AG04450 (cell line): ENCODE results near the gene NOL4L. TPM values are rescaled to one million over a fixed set of nuclear protein-coding genes. Genes with fewer than 3 reads are reported as not detected.

Experiments used
- CTCF ChIA-PET: fragments of 300-600, 350-600 bp; formaldehyde crosslinking; extraction: SDS; loops from one replicate; lab custom pipeline; 2022; ENCODE audit warnings: antibody characterized with exemption, inconsistent platforms; lab: Charles Lee
- POLR2A ChIA-PET: fragments of 350-600 bp; formaldehyde crosslinking; extraction: SDS; loops from one replicate; lab custom pipeline; 2021; ENCODE audit warnings: antibody characterized with exemption, inconsistent platforms; lab: Yijun Ruan, JAX
- DNase-seq: peaks from one replicate; pipeline ENCODE4 v3.0.0-alpha.2; 2011; ENCODE audit warnings: low read depth, low spot score
- H3K27ac ChIP-seq: one replicate; pipeline ENCODE4 v1.5.1; 2012; ENCODE audit warnings: low read depth, low read length, control low read depth
- H3K27me3 ChIP-seq: one replicate; pipeline ENCODE4 v1.6.0; 2012; ENCODE audit warnings: low read length; ENCODE audit not compliant: control insufficient read depth, insufficient read depth
- H3K4me3 ChIP-seq: 2 replicates; pipeline ENCODE4 v1.5.1; 2011; ENCODE audit warnings: mild to moderate bottlenecking, low read depth, low read length, control low read depth
- H3K9me3 ChIP-seq: 2 replicates; pipeline ENCODE4 v1.5.1; 2012; ENCODE audit warnings: low read length; ENCODE audit not compliant: control insufficient read depth, insufficient read depth
- CTCF ChIP-seq: IDR thresholded peaks from 2 replicates; pipeline ENCODE4 v1.5.1; 2011; ENCODE audit warnings: low read depth, low read length, control low read depth, inconsistent platforms
- polyA plus RNA-seq: library from polyadenylated mRNA; depleted of rRNA; stranded (reverse); fragments of >200 nt; gene quantifications from 2 replicates; pipeline ENCODE4 v1.2.3, GENCODE V29; 2011

Gene NOL4L
- polyA plus RNA-seq, 1 experiment: 6.7 TPM

- peak overlapping the region; percentile 72 for H3K4me3 ChIP-seq
- H3K27me3 ChIP-seq: peaks cover 2% of the 10 kb centered on the region
- no peak for TF ChIP-seq CTCF
- H3K27ac ChIP-seq: no peak overlapping the region
- ChIA-PET POLR2A (interaction anchor here (0.5 to 0.7 kb wide), 3 partner anchors 23 to 227 kb away, joined by 3 to 4 read pairs (median 3); no protein-coding TSS in a partner anchor), CTCF (interaction anchor here (0.8 kb wide), 1 partner anchor 171 kb away, joined by 4 read pairs; no protein-coding TSS in a partner anchor)
- H3K9me3 ChIP-seq: no peaks in the 10 kb centered on the region; the same call in 1 of the 2 replicates
- DNase-seq: no peak
These were observed 103.6 kb downstream of the NOL4L start for GRCh38 chr20:32481311-32482142.

GRCh38 chr20:32480371-32481241 is 104.5 kb downstream of the NOL4L start:
- Histone ChIP-seq H3K4me3 (0 out of 2 replicates have a peak overlapping the region, but pooled peaks have one; percentile 10), H3K27ac (no peak overlapping the region), H3K27me3 (no peaks in the 10 kb centered on the region), H3K9me3 (no peaks in the 10 kb centered on the region; the same call in 1 of the 2 replicates)
- CTCF ChIA-PET: interaction anchor here (0.8 kb wide), 1 partner anchor 172 kb away, joined by 4 read pairs; no protein-coding TSS in a partner anchor
- no peak for TF ChIP-seq CTCF
- POLR2A ChIA-PET: interaction anchor here (0.5 to 0.7 kb wide), 2 partner anchors 24 to 207 kb away, joined by 3 read pairs; no protein-coding TSS in a partner anchor
- DNase-seq: no peak

GRCh38 chr20:32479697-32480171 is 105.4 kb downstream of the NOL4L start:
- Histone ChIP-seq H3K4me3 (no peak overlapping the region), H3K27ac (no peak overlapping the region), H3K9me3 (no peaks in the 10 kb centered on the region; the same call in 1 of the 2 replicates), H3K27me3 (no peaks in the 10 kb centered on the region)
- no peak for TF ChIP-seq CTCF
- no peak for DNase-seq
- CTCF ChIA-PET: no interaction called here
- POLR2A ChIA-PET: no interaction called here

- ChIA-PET CTCF (no interaction called here), POLR2A (no interaction called here)
- Histone ChIP-seq H3K27ac (no peak overlapping the region), H3K27me3 (no peaks in the 10 kb centered on the region), H3K9me3 (no peaks in the 10 kb centered on the region; the same call in 1 of the 2 replicates), H3K4me3 (no peak overlapping the region)
- DNase-seq: no peak
- TF ChIP-seq CTCF: no peak
These were observed 106.1 kb downstream of the NOL4L start for GRCh38 chr20:32479012-32479411.
